AG09309 (cell line): ENCODE results near the gene MAGI1.
"Not testable (repeated sequence)": the region's sequence is repeated elsewhere in the genome, so short reads cannot be mapped to it uniquely, and the experiment has no call there.

Experiments
- DNase-seq: peaks from one replicate; pipeline ENCODE4 v3.0.0-alpha.2; 2010; ENCODE audit warnings: low read depth
- H3K4me3 ChIP-seq: 2 replicates; pipeline ENCODE4 v1.5.1; 2011; ENCODE audit warnings: mild to moderate bottlenecking, low read depth, low read length, moderate library complexity; ENCODE audit not compliant: control insufficient read depth
- CTCF ChIP-seq: IDR thresholded peaks from 2 replicates; pipeline ENCODE4 v1.5.1; 2011; ENCODE audit warnings: mild to moderate bottlenecking, low read depth, low read length, inconsistent platforms; ENCODE audit not compliant: insufficient read depth, control insufficient read depth; ENCODE audit errors: missing control alignments

Gene MAGI1

GRCh38 chr3:66035763-66036477 is 2.8 kb downstream of the MAGI1 start:
- peak overlapping the region; percentile 89 for H3K4me3 ChIP-seq
- TF ChIP-seq CTCF: no peak
- DNase-seq: no peak

- DNase-seq: no peak
- no peak for TF ChIP-seq CTCF
Measured at GRCh38 chr3:66033241-66034138, 5.2 kb downstream of the MAGI1 start.

GRCh38 chr3:66031102-66031698 is 7.5 kb downstream of the MAGI1 start:
- H3K4me3 ChIP-seq: no peak overlapping the region
- no peak for TF ChIP-seq CTCF
- no peak for DNase-seq

More at GRCh38 chr3:66033241-66034138, 5.2 kb downstream of the MAGI1 start:
- no peak overlapping the region for H3K4me3 ChIP-seq

- no peak for TF ChIP-seq CTCF
- no peak overlapping the region for H3K4me3 ChIP-seq
- DNase-seq: no peak
Measured at GRCh38 chr3:66029443-66029842, 9.3 kb downstream of the MAGI1 start.

- no peak overlapping the region for H3K4me3 ChIP-seq
- DNase-seq: no peak
- no peak for TF ChIP-seq CTCF
Measured at GRCh38 chr3:66029014-66029413, 9.7 kb downstream of the MAGI1 start.

GRCh38 chr3:66028457-66028856 is 10.3 kb downstream of the MAGI1 start:
- no peak overlapping the region for H3K4me3 ChIP-seq
- DNase-seq: no peak
- TF ChIP-seq CTCF: no peak

- DNase-seq, H3K4me3 ChIP-seq: not testable (repeated sequence)
Measured at GRCh38 chr3:66027099-66027498, 11.6 kb downstream of the MAGI1 start.
